ENCODE data around the gene GPATCH8.

Gene GPATCH8

DNA sequence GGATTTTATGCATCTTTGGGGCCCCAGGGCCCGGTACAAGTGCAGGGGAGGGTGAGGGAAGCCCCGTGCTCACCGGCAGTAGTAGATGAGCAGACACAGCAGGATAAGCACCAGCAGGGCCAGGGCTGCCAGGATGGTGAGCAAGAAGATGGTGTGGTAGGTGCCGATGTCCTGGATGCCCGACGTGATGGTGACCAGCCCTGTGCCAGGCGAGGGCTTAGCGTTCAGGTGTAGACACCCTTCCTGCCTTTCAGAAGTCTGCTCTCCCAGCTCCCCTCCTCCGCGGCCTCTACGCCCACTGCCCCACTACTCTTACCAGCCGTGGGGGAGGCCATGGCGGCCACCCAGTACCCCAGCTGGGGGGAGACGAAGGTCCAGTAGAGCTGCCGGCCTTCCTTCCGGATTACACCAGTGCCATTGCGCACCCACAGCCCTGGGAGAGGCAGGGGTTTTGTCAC is 147.5 kb downstream of the GPATCH8 start (continued):
- TF ChIP-seq ZNF8 (CRISPR knock-in tag; IDR thresholded peaks at IDR 0.05) (no peak), ZNF70 (CRISPR knock-in tag; IDR thresholded peaks at IDR 0.05) (no peak), GLIS3 (CRISPR knock-in tag; IDR thresholded peaks at IDR 0.05) (no peak), SNAI2 (CRISPR knock-in tag; IDR thresholded peaks at IDR 0.05) (no peak), ESRRG (CRISPR knock-in tag; IDR thresholded peaks at IDR 0.05) (no peak), ZFP3 (CRISPR knock-in tag; IDR thresholded peaks at IDR 0.05) (no peak)
- TF ChIP-seq, protein P1, sequence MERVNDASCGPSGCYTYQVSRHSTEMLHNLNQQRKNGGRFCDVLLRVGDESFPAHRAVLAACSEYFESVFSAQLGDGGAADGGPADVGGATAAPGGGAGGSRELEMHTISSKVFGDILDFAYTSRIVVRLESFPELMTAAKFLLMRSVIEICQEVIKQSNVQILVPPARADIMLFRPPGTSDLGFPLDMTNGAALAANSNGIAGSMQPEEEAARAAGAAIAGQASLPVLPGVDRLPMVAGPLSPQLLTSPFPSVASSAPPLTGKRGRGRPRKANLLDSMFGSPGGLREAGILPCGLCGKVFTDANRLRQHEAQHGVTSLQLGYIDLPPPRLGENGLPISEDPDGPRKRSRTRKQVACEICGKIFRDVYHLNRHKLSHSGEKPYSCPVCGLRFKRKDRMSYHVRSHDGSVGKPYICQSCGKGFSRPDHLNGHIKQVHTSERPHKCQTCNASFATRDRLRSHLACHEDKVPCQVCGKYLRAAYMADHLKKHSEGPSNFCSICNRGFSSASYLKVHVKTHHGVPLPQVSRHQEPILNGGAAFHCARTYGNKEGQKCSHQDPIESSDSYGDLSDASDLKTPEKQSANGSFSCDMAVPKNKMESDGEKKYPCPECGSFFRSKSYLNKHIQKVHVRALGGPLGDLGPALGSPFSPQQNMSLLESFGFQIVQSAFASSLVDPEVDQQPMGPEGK (CRISPR knock-in tag; IDR thresholded peaks at IDR 0.05; ENCODE audit: borderline replicate concordance), result no peak

DNA sequence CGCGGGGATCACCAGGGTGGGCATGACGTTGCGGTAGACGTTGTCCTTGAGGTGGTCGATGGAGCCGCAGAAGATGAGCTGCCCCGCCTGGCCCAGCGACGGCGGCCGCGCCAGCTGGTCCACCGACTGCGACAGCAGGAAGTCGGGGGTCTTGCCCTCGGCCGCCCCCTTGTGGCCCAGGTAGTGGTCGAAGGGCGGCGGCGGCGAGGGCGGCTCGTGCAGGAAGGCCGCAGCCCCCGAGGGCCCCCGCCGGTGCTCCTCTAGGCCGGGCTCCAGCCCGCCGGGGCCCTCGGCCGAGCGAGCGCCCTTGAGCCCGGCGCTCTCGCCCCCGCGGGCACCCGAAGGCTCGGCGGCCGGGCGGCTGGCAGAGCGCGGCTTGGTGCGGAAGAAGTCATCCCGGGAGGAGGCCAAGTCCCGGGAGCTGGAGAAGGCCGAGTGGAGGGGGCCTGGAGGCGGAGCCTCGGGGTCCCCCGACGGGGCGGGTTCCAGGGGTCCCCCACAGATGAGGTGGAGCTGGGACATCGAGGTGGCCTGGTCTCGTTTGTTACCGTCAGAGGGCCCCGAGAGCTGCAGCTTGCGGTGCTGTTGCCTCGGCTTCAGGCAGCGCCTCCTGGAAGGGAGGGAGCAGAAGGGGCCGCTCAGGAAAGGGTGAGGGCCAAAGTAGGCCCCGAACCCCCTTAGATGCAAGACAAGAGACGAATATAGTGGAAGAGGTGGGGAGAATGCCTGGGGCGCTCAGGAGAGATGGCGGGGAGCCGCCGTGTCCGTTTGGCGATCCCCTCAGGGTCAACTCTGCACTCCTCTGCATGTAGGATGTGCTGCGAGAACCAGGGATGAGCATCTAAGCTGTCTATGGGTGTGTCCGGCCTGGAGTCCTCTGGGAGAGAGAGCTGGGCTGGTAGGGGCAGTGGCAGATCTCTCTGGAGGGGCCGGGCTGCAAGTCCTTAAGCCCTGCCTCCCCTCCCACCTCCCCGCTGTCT is 148.3 kb downstream of the GPATCH8 start:
- TF ChIP-seq, protein P2, sequence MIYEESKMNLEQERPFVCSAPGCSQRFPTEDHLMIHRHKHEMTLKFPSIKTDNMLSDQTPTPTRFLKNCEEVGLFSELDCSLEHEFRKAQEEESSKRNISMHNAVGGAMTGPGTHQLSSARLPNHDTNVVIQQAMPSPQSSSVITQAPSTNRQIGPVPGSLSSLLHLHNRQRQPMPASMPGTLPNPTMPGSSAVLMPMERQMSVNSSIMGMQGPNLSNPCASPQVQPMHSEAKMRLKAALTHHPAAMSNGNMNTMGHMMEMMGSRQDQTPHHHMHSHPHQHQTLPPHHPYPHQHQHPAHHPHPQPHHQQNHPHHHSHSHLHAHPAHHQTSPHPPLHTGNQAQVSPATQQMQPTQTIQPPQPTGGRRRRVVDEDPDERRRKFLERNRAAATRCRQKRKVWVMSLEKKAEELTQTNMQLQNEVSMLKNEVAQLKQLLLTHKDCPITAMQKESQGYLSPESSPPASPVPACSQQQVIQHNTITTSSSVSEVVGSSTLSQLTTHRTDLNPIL (CRISPR knock-in tag; IDR thresholded peaks at IDR 0.05; ENCODE audit: low read depth), result no peak
- TF ChIP-seq ZFP30 (CRISPR knock-in tag; IDR thresholded peaks at IDR 0.05), result no peak
- no peak for TF ChIP-seq ZNF565 (CRISPR knock-in tag; conservative IDR thresholded peaks at IDR 0.05; ENCODE audit: low read depth)
- TF ChIP-seq ZNF70 (CRISPR knock-in tag; IDR thresholded peaks at IDR 0.05), result no peak
- no peak for TF ChIP-seq TOX (CRISPR knock-in tag; IDR thresholded peaks at IDR 0.05; ENCODE audit: borderline replicate concordance)
- TF ChIP-seq CSDC2 (CRISPR knock-in tag; IDR thresholded peaks at IDR 0.05), result no peak
- ATAC-seq, result no peak

DNA sequence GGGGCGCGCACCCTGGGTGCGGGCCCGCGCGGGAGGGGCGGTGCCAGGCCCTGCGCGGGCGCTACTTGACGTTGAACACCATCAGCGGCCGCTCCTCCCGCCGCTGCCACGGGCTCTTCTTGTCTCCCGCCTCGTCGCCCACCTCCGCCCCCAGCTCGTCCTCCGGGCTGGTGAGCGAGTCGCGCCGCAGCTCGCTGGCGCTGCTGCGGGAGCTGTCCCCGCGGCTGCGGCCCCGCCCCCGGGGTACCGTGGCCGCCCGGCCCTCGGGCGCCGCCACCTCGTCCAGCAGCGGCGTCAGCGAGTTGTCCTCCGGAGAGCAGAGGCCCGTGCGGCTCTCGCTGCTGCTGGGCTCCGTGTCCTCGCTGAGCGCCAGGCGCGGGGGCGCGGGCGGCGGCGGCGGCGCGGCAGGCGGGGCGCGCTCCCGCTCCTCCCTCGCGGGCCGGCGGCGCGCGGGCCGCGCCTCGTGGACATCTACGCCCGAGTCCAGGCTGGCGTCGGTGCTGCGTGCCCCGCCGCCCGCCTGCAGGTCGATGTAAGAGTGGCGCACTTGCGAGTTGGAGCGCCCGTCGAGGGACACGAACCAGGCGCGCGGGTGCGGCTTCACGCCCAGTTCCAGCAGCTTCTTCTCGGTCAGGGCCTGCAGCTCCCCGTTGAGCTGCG is 149.4 kb downstream of the GPATCH8 start:
- TF ChIP-seq, protein P2 (CRISPR knock-in tag; IDR thresholded peaks at IDR 0.05; ENCODE audit: low read depth), result no peak
- TF ChIP-seq RARB (CRISPR knock-in tag; IDR thresholded peaks at IDR 0.05) (no peak), ZNF8 (CRISPR knock-in tag; IDR thresholded peaks at IDR 0.05) (no peak), ZFP3 (CRISPR knock-in tag; IDR thresholded peaks at IDR 0.05) (no peak), ESRRG (CRISPR knock-in tag; IDR thresholded peaks at IDR 0.05) (no peak), TOX (CRISPR knock-in tag; IDR thresholded peaks at IDR 0.05; ENCODE audit: borderline replicate concordance) (no peak), ZFP30 (CRISPR knock-in tag; IDR thresholded peaks at IDR 0.05) (no peak), GLIS3 (CRISPR knock-in tag; IDR thresholded peaks at IDR 0.05) (no peak), ZNF70 (CRISPR knock-in tag; IDR thresholded peaks at IDR 0.05) (no peak), OSR1 (CRISPR knock-in tag; IDR thresholded peaks at IDR 0.05) (no peak), ISL1 (CRISPR knock-in tag; IDR thresholded peaks at IDR 0.05) (no peak), CSDC2 (CRISPR knock-in tag; IDR thresholded peaks at IDR 0.05) (no peak), ZNF565 (CRISPR knock-in tag; conservative IDR thresholded peaks at IDR 0.05; ENCODE audit: low read depth) (no peak), BACH2 (CRISPR knock-in tag; IDR thresholded peaks at IDR 0.05; ENCODE audit: borderline replicate concordance) (no peak)
- TF ChIP-seq, protein P3, sequence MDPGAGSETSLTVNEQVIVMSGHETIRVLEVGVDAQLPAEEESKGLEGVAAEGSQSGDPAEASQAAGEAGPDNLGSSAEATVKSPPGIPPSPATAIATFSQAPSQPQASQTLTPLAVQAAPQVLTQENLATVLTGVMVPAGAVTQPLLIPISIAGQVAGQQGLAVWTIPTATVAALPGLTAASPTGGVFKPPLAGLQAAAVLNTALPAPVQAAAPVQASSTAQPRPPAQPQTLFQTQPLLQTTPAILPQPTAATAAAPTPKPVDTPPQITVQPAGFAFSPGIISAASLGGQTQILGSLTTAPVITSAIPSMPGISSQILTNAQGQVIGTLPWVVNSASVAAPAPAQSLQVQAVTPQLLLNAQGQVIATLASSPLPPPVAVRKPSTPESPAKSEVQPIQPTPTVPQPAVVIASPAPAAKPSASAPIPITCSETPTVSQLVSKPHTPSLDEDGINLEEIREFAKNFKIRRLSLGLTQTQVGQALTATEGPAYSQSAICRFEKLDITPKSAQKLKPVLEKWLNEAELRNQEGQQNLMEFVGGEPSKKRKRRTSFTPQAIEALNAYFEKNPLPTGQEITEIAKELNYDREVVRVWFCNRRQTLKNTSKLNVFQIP (CRISPR knock-in tag; IDR thresholded peaks at IDR 0.05; ENCODE audit: borderline replicate concordance, low read depth), result no peak
- TF ChIP-seq, protein P1 (CRISPR knock-in tag; IDR thresholded peaks at IDR 0.05; ENCODE audit: borderline replicate concordance), result no peak
- TF ChIP-seq, protein P4, sequence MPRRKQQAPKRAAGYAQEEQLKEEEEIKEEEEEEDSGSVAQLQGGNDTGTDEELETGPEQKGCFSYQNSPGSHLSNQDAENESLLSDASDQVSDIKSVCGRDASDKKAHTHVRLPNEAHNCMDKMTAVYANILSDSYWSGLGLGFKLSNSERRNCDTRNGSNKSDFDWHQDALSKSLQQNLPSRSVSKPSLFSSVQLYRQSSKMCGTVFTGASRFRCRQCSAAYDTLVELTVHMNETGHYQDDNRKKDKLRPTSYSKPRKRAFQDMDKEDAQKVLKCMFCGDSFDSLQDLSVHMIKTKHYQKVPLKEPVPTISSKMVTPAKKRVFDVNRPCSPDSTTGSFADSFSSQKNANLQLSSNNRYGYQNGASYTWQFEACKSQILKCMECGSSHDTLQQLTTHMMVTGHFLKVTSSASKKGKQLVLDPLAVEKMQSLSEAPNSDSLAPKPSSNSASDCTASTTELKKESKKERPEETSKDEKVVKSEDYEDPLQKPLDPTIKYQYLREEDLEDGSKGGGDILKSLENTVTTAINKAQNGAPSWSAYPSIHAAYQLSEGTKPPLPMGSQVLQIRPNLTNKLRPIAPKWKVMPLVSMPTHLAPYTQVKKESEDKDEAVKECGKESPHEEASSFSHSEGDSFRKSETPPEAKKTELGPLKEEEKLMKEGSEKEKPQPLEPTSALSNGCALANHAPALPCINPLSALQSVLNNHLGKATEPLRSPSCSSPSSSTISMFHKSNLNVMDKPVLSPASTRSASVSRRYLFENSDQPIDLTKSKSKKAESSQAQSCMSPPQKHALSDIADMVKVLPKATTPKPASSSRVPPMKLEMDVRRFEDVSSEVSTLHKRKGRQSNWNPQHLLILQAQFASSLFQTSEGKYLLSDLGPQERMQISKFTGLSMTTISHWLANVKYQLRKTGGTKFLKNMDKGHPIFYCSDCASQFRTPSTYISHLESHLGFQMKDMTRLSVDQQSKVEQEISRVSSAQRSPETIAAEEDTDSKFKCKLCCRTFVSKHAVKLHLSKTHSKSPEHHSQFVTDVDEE (CRISPR knock-in tag; IDR thresholded peaks at IDR 0.05), result no peak
- no peak for ATAC-seq

Measured in SK-N-SH treated with all-trans-retinoic acid at 6 μM for 48 hours (cell line).